HepG2 (cell line): ENCODE data around the gene MBD3L2B. TPM values are rescaled to one million over a fixed set of nuclear protein-coding genes. Genes with fewer than 3 reads are reported as not detected.

ENCODE experiments used
- ATAC-seq: fragments of 200-7000 bp; cut with Tn5 transposase; 3 replicates; pipeline ENCODE4 v1.9.1; 2020; ENCODE audit warnings: mild to moderate bottlenecking, moderate library complexity
- BruUV-seq: library from RNA; stranded (reverse); fragments of 400-500 nt; replicated peaks from 2 replicates; lab custom pipeline; 2021; lab: Mats Ljungman, UMichigan
- CTCF ChIA-PET: fragments of 300-600 bp; formaldehyde crosslinking; extraction: SDS; loops from one replicate; lab custom pipeline; 2021; ENCODE audit warnings: low total read pairs, inconsistent platforms, low intra/inter-chr PET ratio; lab: Yijun Ruan, JAX
- POLR2A ChIA-PET: fragments of 350-600 bp; sonication (Branson Sonifier 250); formaldehyde crosslinking; loops from one replicate; lab custom pipeline; 2020; ENCODE audit warnings: antibody characterized with exemption, inconsistent platforms; lab: Yijun Ruan, JAX
- DNase-seq: peaks from one replicate; pipeline ENCODE4 v3.0.0-alpha.2; 2015; ENCODE audit warnings: low spot score
- FAIRE-seq: peaks from 3 replicates; lab custom pipeline; 2011; peaks lifted over from hg19 to GRCh38; lab: Jason Lieb, UNC
- H2AFZ ChIP-seq: one replicate; pipeline ENCODE4 v1.6.1; 2011; ENCODE audit warnings: low read length, inconsistent platforms
- H3K27ac ChIP-seq: fragments of 300-600 bp; 3 replicates; pipeline ENCODE4 v1.8.0; 2011; ENCODE audit warnings: mixed run types, mild to moderate bottlenecking, mixed read lengths, low read length, inconsistent platforms; ENCODE audit not compliant: insufficient read depth; ENCODE audit errors: extremely low read length
- H3K27me3 ChIP-seq, 2 experiments: fragments of 200-600 bp in 1 of 2; 2 replicates in 1 of 2; 3 replicates in 1 of 2; pipeline versions ENCODE4 v1.6.0 to v1.8.0; 2011; ENCODE audit warnings: low read length in 2 of 2, mild to moderate bottlenecking in 2 of 2, moderate library complexity in 2 of 2, inconsistent platforms in 1 of 2; ENCODE audit not compliant: insufficient read depth in 2 of 2, control insufficient read depth in 1 of 2
- H3K36me3 ChIP-seq, 2 experiments: fragments of 200-600 bp in 1 of 2; replicated peaks in 1 of 2; 2 replicates in 1 of 2; 3 replicates in 1 of 2; pipeline versions ENCODE4 v1.5.1 to v1.8.0; 2011; ENCODE audit warnings: low read length in 2 of 2, inconsistent platforms in 1 of 2; ENCODE audit not compliant: insufficient read depth in 2 of 2, control insufficient read depth in 1 of 2
- H3K4me1 ChIP-seq: 2 replicates; pipeline ENCODE4 v1.5.1; 2012; ENCODE audit warnings: low read length, inconsistent platforms; ENCODE audit not compliant: insufficient read depth
- H3K4me2 ChIP-seq: 2 replicates; pipeline ENCODE4 v1.6.0; 2011; ENCODE audit warnings: low read depth, low read length, inconsistent platforms
- H3K4me3 ChIP-seq, 3 experiments: fragments of 200-600 bp in 1 of 3; sonication (generic), shearing (Covaris generic) in 1 of 3; replicated peaks in 1 of 3; 2 replicates each; pipeline ENCODE4 v1.5.1; 2011 to 2016; ENCODE audit warnings: low read length in 3 of 3, inconsistent platforms in 2 of 3, low read depth in 2 of 3, mild to moderate bottlenecking in 2 of 3, control low read depth in 1 of 3, mixed read lengths in 1 of 3; ENCODE audit not compliant: insufficient read depth in 1 of 3
- H3K79me2 ChIP-seq: one replicate; pipeline ENCODE4 v1.6.1; 2011; ENCODE audit warnings: low read length, inconsistent platforms; ENCODE audit not compliant: insufficient read depth
- H3K9ac ChIP-seq: 2 replicates; pipeline ENCODE4 v1.6.0; 2011; ENCODE audit warnings: mild to moderate bottlenecking, low read depth, low read length, inconsistent platforms; ENCODE audit not compliant: insufficient read depth
- H3K9me3 ChIP-seq: 2 replicates; pipeline ENCODE4 v1.5.1; 2012; ENCODE audit warnings: mild to moderate bottlenecking, low read length
- H4K20me1 ChIP-seq: 2 replicates; pipeline ENCODE4 v1.6.0; 2011; ENCODE audit warnings: inconsistent platforms, mild to moderate bottlenecking, low read length, moderate library complexity; ENCODE audit not compliant: insufficient read depth
- BCL6 ChIP-seq: IDR thresholded peaks from 2 replicates; pipeline ENCODE4 v1.6.1; 2016; ENCODE audit warnings: missing genetic modification reagents, missing compliant biosample characterization
- E2F5 ChIP-seq: sonication (generic); formaldehyde crosslinking; conservative IDR thresholded peaks from 2 replicates; pipeline ENCODE4 v1.4.0; 2020; ENCODE audit warnings: missing genetic modification reagents
- GLI4 ChIP-seq: sonication (generic); formaldehyde crosslinking; IDR thresholded peaks from 2 replicates; pipeline ENCODE4 v1.5.1; 2020; ENCODE audit warnings: missing genetic modification reagents, mild to moderate bottlenecking, moderate library complexity, borderline replicate concordance
- HDAC1 ChIP-seq: sonication (generic); formaldehyde crosslinking; IDR thresholded peaks from 2 replicates; pipeline ENCODE4 v1.5.1; 2020; ENCODE audit warnings: mild to moderate bottlenecking, missing genetic modification reagents
- NFE2 ChIP-seq: sonication (generic); formaldehyde crosslinking; IDR thresholded peaks from 2 replicates; pipeline ENCODE4 v1.4.0; 2020; ENCODE audit warnings: missing genetic modification reagents
- NFYC ChIP-seq: IDR thresholded peaks from 2 replicates; pipeline ENCODE4 v1.6.1; 2016; ENCODE audit warnings: missing genetic modification reagents, missing compliant biosample characterization
- NR3C1 ChIP-seq: sonication (generic); formaldehyde crosslinking; IDR thresholded peaks from 2 replicates; pipeline ENCODE4 v1.4.0; 2020; ENCODE audit warnings: missing genetic modification reagents
- USF2 ChIP-seq, 2 experiments: sonication (generic) in 1 of 2; formaldehyde crosslinking in 1 of 2; IDR thresholded peaks; 2 replicates each; pipeline versions ENCODE4 v1.5.1 to v1.6.1; 2011 to 2020; ENCODE audit warnings: borderline replicate concordance in 1 of 2, low read depth in 1 of 2, low read length in 1 of 2, mild to moderate bottlenecking in 1 of 2, missing genetic modification reagents in 1 of 2, moderate library complexity in 1 of 2
- ZNF337 ChIP-seq: sonication (generic); formaldehyde crosslinking; IDR thresholded peaks from 2 replicates; pipeline ENCODE4 v1.5.1; 2020; ENCODE audit warnings: missing genetic modification reagents, low read depth, mild to moderate bottlenecking, borderline replicate concordance
- ZNF496 ChIP-seq: sonication (generic); formaldehyde crosslinking; IDR thresholded peaks from 2 replicates; pipeline ENCODE4 v1.8.1; 2023; ENCODE audit warnings: mild to moderate bottlenecking, moderate library complexity, missing genetic modification reagents; ENCODE audit not compliant: insufficient replicate concordance
- ZNF691 ChIP-seq: sonication (generic); formaldehyde crosslinking; IDR thresholded peaks from 2 replicates; pipeline ENCODE4 v1.4.0; 2020; ENCODE audit warnings: missing genetic modification reagents, low read depth, mild to moderate bottlenecking, borderline replicate concordance
- ZNF777 ChIP-seq: sonication (generic); formaldehyde crosslinking; IDR thresholded peaks from 2 replicates; pipeline ENCODE4 v1.4.0; 2020; ENCODE audit warnings: missing genetic modification reagents
- ZNF780A ChIP-seq: sonication (generic); formaldehyde crosslinking; IDR thresholded peaks from 2 replicates; pipeline ENCODE4 v1.8.0; 2022; ENCODE audit warnings: mild to moderate bottlenecking, missing genetic modification reagents, moderate library complexity
- WGBS: methylation state at CpG from one replicate; pipeline ENCODE4 v1.1.6; 2017; ENCODE audit warnings: low lambda C conversion rate; 5-methylcytosine and 5-hydroxymethylcytosine counted together
- in situ Hi-C: cut with HindIII; loops from 2 replicates; pipeline ENCODE4 v1.10.0; 2017; ENCODE audit warnings: low pct_unique_long_range_greater_than_20kb; ENCODE audit not compliant: extremely low pct_ligation_motif_present
- intact Hi-C: fragments of 100-400 bp; cut with micrococcal nuclease; formaldehyde crosslinking; loops from one replicate; pipeline ENCODE4 v1.10.0; 2022; ENCODE audit not compliant: unreplicated experiment
- polyA plus RNA-seq, 8 experiments: library from polyadenylated mRNA; depleted of rRNA in 3 of 8; stranded (reverse) in 7 of 8; unstranded in 1 of 8; fragments of >200 nt; fragmentation: Illumina TruSeq in 4 of 8; extraction: Trizol in 4 of 8; gene quantifications; 2 replicates each; pipeline versions ENCODE4 v1.2.1 to v1.2.3, GENCODE V29; 2011 to 2016; ENCODE audit warnings: low read depth in 4 of 8, missing spikeins in 1 of 8, mixed read lengths in 1 of 8; ENCODE audit not compliant: insufficient read depth in 1 of 8
- total RNA-seq, 5 experiments: library from RNA; depleted of rRNA; stranded (reverse); fragments of >200 nt; fragmentation: Illumina TruSeq; extraction: Trizol; gene quantifications; 2 replicates each; pipeline ENCODE4 v1.2.3, GENCODE V29; 2016; ENCODE audit warnings: low read depth in 1 of 5

MBD3L2B gene
- total and polyA plus RNA-seq, 2 of the 13 experiments (the other 11 are each of a cell fraction or from before 2014, with no cell fraction given): not detected

GRCh38 chr19:7013678-7014077 is 7.6 kb downstream of the MBD3L2B start:
- 40% methylated on average over 4 of the region's 4 CpGs for WGBS
- FAIRE-seq (no peak), ATAC-seq (no peak), DNase-seq (no peak)
- H3K9ac ChIP-seq: no peak overlapping the region
- H2AFZ ChIP-seq: no peak overlapping the region
- 0 out of 5 replicates have a peak, but pooled peaks cover 0 to under 1% of the 10 kb centered on the region in 2 experiments for H3K27me3 ChIP-seq
- ChIA-PET CTCF (no interaction called here), POLR2A (no interaction called here)
- no peaks in the 10 kb centered on the region for H3K4me1 ChIP-seq
- no peaks in the 10 kb centered on the region for H3K79me2 ChIP-seq
- in situ Hi-C loops: no loop called here
- no peak overlapping the region for H3K4me3 ChIP-seq
- TF ChIP-seq ZNF691 (no peak), ZNF337 (CRISPR knock-in tag) (no peak), BCL6 (CRISPR knock-in tag) (no peak)
- intact Hi-C loops: no loop called here
- H3K4me2 ChIP-seq: no peak overlapping the region
- H3K27ac ChIP-seq: no peak overlapping the region
- H4K20me1 ChIP-seq: no peaks in the 10 kb centered on the region
- no peaks in the 10 kb centered on the region for H3K36me3 ChIP-seq
- H3K9me3 ChIP-seq: no peaks in the 10 kb centered on the region
- no TSS peak for BruUV-seq

- no peak overlapping the region for H3K9ac ChIP-seq
- no peaks in the 10 kb centered on the region for H3K27me3 ChIP-seq
- POLR2A ChIA-PET: no interaction called here
- ATAC-seq (no peak), FAIRE-seq (no peak), DNase-seq (no peak)
- no peak overlapping the region for H3K4me2 ChIP-seq
- intact Hi-C loops (no loop called here), in situ Hi-C loops (no loop called here)
- H3K9me3 ChIP-seq: no peaks in the 10 kb centered on the region
- no peaks in the 10 kb centered on the region for H3K4me1 ChIP-seq
- H4K20me1 ChIP-seq: no peaks in the 10 kb centered on the region
- no peak overlapping the region for H3K4me3 ChIP-seq
- H2AFZ ChIP-seq: no peak overlapping the region
- BruUV-seq: no TSS peak
- TF ChIP-seq GLI4 (CRISPR knock-in tag) (no peak), USF2 (IDR thresholded peaks at IDR 0.05; ENCODE audit: low read depth, low read length) (0 out of 2 replicates have a peak, but pooled peaks have one; percentile 44), USF2 (CRISPR knock-in tag; IDR thresholded peaks at IDR 0.05; ENCODE audit: borderline replicate concordance) (peak; percentile 37; the same call in 1 of the 2 replicates), ZNF780A (CRISPR knock-in tag) (no peak), E2F5 (CRISPR knock-in tag) (no peak), NFE2 (CRISPR knock-in tag) (no peak), ZNF777 (CRISPR knock-in tag) (no peak), NR3C1 (CRISPR knock-in tag) (no peak), NFYC (CRISPR knock-in tag) (peak; percentile 42; the same call in 1 of the 2 replicates), ZNF496 (CRISPR knock-in tag) (no peak), HDAC1 (CRISPR knock-in tag) (no peak)
- no peaks in the 10 kb centered on the region for H3K79me2 ChIP-seq
- no peak overlapping the region for H3K27ac ChIP-seq
- CTCF ChIA-PET: no interaction called here
- H3K36me3 ChIP-seq: no peaks in the 10 kb centered on the region
- 26% methylated on average over 12 of the region's 12 CpGs for WGBS
Observed at GRCh38 chr19:7010722-7011593, 10.3 kb downstream of the MBD3L2B start.
